CD4-positive, alpha-beta T cell treated with Interleukin-4 for 1 hour (primary cell): ENCODE results near the gene RHCG.

ENCODE experiments used
- DNase-seq, 2 donors: peaks; one replicate each; pipeline ENCODE4 v3.0.0-alpha.2; 2020 to 2022

The RHCG gene

DNA sequence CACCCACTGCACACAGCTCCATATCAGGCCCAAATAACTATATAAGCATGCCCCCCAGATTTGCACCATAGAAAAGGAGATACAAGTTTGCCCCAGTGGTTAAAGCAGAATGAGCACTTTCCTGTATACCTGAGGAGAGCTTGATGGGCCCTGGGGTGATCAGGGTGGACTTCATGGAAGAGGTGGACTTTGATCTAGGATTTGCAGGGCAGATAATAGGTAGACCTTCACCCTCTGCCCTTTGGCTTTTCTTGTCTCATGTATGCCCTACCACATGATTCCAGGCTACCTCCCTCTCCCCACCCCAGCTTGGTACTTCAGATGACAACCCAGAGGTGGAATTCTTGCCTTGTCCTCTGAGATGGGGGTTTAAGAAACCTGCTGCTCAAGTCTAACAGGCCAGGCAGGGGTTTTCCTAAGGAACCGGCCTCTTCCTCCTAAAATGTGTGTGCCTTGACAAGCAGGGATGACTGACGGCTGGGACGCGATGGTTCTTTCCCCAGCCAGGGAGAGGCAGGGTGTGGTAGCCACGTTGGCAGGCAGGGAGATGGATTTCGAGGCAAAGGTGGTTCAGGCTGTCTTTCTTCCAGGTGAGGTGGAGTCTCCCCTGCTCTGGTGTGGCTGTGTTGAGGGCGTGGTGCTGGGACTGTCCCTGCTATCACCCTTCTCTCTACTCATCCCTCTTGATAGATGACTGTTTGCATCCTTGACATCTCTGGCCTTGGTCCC, 6.6 kb upstream of the RHCG start:
- peak in 1 of 2 donors; percentile 3 for DNase-seq

- DNase-seq = no peak
Observed at GRCh38 chr15:89501646-89502045, 5.3 kb upstream of the RHCG start.

DNA sequence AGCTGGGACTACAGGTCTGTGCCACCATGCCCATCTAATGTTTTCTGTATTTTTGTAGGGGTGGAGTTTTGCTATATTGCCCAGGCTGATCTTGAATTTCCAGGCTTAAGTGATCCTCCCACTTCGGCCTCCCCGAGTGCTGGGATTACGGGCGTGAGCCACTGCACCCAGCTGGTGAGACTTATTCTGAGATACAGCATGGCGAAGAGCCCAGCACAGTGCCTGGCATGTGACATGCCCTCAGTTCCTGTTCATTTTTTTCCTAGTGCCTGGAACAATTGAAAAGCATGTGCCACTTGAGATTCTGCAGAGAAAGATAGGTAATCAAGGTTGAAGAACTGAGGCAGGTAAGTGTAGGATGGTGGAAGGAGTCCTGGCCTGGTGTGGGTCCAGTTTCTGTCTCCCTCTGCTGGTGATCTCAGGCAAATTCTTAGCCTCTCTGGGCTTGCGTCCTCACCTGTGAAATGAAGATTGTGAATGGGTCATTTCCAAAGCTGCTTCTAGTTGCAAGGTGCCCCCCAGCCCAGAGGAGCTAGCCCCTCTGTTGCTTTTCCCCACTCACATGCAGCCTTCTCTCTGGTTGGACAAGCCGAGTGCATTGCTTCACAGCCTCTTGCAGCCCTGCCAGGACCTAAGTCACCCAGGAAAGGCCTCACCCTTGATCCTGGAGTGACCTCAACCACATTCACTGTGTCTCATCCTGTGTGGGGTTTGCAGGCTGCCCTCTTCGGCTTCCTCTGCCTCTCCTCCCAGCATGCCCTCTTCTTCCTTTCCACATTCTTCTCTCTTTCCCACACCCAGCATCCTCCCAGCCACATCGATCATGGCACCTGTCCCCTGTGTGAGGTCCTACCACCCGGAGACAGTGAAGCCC, 4.3 kb upstream of the RHCG start:
- peak in 1 of 2 donors; percentile 7 for DNase-seq

- DNase-seq = peak in 1 of 2 donors; percentile 5
Observed at GRCh38 chr15:89499156-89499555, 2.8 kb upstream of the RHCG start.

DNA sequence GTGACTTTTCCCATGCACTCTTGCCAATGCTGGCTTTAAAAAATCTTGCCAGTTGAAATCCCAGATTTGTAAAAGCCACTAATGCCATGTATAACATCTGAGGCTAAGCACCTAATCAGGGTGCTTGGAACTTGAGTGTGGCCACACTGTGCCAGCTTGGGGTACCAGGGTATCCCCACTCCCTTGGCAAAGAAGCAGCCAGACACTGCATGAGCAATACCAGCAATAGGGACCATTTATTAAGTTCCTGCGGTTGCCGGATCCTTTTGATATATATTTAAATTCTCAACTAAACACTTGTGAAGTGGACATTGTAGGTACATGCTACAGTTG, 2.2 kb upstream of the RHCG start:
- peak in 1 of 2 donors; percentile 2 for DNase-seq

GRCh38 chr15:89497231-89497630, 848 bp upstream of the RHCG start:
- no peak for DNase-seq

DNA sequence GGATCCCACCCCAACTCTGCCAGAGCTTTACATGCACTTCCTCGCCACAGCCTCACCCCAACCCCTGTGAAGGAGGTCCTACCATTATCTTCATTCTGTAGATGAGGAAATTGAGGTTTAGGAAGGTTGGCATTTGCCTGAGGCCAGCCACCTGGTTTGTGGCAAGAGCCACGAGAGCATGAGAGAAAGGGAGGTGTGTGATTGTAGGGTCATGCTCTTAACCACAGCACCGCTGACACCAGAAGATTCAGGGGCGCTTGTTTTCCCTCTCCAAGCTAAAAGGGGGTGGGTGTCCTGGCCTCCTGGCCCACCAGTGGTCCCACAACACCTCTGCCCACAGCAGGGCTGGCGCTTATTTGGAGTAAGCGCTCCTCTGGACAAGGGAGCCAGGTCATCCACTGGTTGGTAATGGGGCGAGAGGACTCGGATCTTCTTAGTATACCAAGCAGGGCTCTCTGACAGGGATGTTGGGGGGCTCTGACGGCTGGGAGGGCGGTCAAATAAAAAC, 691 bp downstream of the RHCG start:
- DNase-seq = peak in 1 of 2 donors; percentile 9

DNA sequence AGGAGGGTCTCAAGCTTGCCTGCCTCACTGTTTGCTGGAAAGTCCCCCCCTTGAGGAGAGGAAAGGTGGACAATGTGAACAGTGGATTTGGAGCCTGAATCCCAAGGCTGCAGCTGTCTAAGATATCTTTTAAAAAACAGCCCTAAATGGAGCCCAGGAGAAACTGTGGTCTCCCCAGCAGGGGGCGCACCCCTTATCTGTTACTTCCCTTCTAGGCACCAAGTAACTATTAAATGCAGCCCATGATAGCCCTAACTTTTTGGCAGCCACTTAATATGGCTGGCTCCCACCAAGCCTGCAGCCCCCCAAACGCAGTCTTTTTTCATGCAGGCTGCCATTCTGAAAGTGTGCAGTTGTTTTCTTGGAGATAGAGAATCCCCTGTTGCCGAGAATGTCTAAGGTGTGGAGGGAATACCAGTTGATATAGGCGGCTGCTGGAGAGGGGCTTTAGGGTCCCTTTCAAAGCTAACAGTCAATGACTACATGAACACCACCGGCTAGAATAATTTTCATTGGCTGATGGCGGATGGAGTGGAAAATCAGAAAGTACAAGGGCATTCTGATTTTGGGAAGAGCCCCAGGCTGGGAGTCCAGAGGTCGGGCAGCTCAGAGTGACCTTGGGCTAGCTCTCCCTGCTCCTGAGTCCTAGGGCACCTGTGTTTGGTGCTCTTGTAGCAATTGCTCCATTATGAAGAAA, 1.3 kb downstream of the RHCG start:
- DNase-seq = peak in 1 of 2 donors; percentile 1

DNA sequence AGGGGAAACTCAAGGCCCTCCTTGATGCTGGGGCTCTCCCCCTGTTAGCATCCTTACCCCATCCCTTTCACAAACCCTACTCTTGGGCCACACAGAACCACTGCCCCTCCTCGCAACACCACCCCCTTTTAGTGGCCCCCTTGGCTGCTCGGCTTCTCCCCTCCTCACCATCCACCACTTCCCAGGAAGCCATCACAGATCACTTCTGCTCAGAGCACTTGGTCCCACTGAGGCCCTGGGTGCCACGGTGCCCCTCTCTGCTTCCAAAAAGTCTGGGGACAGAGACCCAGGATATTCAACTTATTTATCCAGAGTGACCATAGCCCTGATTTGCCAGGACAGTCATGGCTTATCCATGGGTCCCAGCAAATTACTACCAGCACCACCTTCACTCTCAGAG, 2.4 kb downstream of the RHCG start:
- DNase-seq = no peak

GRCh38 chr15:89492934-89493631, 3.3 kb downstream of the RHCG start:
- peak in 1 of 2 donors; percentile 5 for DNase-seq

DNA sequence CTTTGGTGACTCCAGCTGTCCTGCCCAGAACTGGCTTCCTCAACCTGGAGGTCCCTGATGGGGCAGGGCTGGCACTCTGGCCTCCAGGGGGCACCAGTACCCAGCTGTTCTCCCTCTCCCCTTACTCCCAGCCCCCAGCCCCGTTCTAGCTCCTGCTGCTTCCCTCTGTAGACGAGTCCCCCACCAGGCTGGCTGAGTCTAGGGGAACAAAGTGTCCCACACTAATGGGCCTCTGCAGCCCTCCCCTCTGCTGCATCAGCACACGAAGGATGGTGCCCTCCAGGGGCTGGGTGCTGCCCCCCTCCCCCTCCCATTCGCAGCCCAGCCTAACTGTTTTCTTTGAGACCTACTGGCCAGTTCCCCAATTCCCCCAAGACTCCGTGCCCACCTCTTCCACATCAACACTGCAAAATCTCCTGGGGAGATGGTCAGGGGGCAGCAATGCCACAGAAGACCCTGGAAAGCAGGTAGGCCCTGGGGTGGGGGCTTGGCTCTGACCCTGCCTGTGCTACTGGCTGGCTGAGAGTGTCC, 4.2 kb downstream of the RHCG start:
- DNase-seq = no peak

- DNase-seq = no peak
Observed at GRCh38 chr15:89490814-89491315, 5.5 kb downstream of the RHCG start.

- DNase-seq = no peak
Observed at GRCh38 chr15:89490081-89490813, 6.1 kb downstream of the RHCG start.

GRCh38 chr15:89489376-89489775, 7.0 kb downstream of the RHCG start:
- no peak for DNase-seq

GRCh38 chr15:89487791-89488190, 8.6 kb downstream of the RHCG start:
- no peak for DNase-seq

- DNase-seq = peak; percentile 27 to 43
Observed at GRCh38 chr15:89486726-89487050, 9.7 kb downstream of the RHCG start.

DNA sequence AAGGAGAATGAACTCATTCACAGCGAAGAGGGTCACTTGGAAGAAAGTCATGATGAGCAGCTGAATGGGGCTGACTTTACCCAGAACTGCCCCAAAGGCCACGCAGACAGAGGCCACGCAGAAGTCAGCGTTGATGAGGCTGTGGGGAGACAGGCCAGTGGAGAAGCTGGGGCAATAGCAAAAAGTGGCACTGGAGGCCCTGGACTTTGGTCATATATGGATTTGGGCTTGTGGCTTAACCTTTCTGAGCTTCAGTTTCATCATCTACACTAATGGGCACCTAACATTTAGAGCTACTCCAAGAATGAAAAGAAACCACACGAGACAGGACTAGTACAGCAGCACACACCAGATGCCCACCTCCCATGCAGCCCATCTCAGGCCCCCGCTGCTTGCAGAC, 13.3 kb downstream of the RHCG start:
- DNase-seq = no peak

DNA sequence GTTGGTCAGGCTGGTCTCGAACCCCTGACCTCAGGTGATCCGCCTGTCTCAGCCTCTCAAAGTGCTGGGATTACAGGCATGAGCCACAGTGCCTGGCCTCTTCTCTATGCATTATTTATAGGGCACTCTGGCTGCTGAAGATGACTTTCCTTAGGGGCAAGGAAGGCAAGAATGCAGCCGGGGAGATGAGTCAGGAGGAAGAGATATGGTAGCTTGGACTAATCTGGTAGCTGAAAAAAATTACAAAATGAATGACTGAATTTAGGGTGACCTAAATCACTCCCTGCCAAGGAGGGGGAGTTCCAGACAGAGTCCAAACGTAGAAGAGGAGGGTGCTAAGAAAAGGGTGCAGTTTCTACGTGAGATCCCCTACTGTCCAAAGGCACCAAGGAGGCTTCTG, 14.2 kb downstream of the RHCG start:
- DNase-seq = no peak

DNA sequence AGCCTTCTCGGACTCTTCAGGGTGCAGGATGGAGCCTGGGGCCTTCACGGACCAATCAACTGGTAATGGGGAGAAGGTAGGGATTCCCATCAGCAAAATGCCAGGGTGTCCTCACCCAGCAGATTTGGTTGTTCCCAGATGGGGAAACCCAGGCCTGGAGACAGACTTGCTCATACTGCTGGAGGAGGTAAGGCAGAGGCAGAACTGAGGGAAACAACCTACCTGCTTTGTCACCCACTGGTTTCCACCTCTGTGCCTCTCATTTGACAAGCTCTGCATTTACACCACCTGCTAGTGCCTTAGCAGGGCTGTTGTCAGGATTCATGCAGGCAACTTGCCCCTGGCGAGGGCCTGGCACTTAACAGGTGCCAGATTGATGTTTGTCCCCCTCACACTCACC, 15.9 kb downstream of the RHCG start:
- no peak for DNase-seq

DNA sequence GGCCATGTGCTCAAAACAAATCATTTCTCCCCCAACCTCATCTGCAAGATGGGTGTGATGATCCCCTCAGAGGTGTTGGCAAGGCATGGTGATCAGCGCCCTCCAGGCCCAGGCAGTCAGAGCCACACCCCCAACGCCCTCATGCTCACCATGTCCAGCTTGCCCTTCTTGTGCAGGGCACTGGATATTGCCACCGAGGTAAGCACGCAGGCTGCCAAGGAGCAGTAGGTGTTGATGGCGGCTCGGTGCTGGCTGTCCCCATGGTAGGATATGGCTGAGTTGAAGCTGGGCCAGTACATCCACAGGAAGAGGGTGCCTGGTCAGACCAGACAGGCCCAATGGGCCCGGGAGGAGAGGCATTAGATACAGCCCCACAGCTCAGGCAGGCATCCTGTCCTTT, 17.2 kb downstream of the RHCG start:
- no peak for DNase-seq

- no peak for DNase-seq
Observed at GRCh38 chr15:89477411-89478242, 18.8 kb downstream of the RHCG start.
